ENCODE measurements around the gene SLC4A3. TPM values are rescaled to one million over a fixed set of nuclear protein-coding genes. Genes with fewer than 3 reads are reported as not detected.
A peak's percentile ranks its signal among the peaks of the same experiment; 100 is the strongest.

The SLC4A3 gene, protein sequence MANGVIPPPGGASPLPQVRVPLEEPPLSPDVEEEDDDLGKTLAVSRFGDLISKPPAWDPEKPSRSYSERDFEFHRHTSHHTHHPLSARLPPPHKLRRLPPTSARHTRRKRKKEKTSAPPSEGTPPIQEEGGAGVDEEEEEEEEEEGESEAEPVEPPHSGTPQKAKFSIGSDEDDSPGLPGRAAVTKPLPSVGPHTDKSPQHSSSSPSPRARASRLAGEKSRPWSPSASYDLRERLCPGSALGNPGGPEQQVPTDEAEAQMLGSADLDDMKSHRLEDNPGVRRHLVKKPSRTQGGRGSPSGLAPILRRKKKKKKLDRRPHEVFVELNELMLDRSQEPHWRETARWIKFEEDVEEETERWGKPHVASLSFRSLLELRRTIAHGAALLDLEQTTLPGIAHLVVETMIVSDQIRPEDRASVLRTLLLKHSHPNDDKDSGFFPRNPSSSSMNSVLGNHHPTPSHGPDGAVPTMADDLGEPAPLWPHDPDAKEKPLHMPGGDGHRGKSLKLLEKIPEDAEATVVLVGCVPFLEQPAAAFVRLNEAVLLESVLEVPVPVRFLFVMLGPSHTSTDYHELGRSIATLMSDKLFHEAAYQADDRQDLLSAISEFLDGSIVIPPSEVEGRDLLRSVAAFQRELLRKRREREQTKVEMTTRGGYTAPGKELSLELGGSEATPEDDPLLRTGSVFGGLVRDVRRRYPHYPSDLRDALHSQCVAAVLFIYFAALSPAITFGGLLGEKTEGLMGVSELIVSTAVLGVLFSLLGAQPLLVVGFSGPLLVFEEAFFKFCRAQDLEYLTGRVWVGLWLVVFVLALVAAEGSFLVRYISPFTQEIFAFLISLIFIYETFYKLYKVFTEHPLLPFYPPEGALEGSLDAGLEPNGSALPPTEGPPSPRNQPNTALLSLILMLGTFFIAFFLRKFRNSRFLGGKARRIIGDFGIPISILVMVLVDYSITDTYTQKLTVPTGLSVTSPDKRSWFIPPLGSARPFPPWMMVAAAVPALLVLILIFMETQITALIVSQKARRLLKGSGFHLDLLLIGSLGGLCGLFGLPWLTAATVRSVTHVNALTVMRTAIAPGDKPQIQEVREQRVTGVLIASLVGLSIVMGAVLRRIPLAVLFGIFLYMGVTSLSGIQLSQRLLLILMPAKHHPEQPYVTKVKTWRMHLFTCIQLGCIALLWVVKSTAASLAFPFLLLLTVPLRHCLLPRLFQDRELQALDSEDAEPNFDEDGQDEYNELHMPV
- polyA plus RNA-seq (ENCODE audit: insufficient read length in 4 of 4): 10 to 100 TPM in 1 of 4 donors, 1 to 10 TPM in 3; 8.2 to 10.6 (median 9.0) TPM

DNA sequence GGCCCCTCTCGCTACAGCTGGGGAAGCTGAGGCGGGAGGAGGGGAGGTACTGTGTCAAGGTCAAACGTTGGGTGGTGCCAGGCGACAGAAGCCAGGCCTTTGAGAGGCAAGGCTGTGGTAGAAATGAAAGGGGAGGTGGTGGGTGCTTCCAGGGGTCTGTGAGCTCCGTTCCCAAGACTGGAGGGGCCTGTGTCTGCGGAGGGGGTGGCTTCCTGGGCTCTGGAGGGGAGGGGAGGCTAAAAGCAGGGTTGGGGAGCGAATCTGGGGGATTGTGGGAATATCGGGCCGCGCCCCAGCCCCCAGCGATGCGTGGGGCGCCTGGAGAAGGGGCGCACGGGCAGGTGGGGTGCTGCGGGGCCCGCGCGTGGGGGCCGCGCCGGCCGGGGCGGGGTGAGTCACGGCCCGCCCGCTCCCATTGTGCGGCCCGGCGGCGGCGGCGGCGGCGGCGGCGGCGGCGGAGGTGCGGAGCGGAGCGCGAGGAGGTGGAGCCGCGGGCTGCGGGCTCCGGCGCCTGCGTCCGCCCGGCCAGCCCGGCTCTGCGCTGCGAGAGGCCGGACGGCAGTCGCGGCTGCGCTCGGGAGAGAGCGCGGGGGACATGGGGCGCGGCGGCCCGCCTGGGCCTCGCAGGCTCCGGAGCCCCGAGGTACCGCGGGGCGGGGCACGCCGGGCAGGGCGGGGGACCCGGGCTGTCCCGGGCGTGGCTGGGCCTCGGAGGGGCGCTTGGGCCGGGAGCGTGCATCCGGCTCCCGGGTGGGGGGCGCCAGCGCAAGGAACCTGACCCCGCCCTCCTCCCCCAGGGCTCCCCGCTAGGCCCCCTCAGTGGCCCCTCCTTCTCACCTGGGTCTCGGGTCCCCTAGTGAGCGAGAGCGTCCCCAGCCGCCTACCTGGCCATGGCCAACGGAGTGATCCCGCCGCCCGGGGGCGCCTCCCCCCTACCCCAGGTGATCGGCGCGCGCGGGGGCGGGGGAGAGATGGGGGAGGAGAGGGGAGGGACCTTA, at the start of gene SLC4A3:
SLC4A3 (plus strand) TSS at position 528 of the 998 bp plus-strand sequence; CDS start at position 891, 363 bp downstream.
- peak in 1 of 4 donors; percentile 10 for DNase-seq (ENCODE audit: low read depth in 4 of 4, low spot score in 3 of 4)

DNA sequence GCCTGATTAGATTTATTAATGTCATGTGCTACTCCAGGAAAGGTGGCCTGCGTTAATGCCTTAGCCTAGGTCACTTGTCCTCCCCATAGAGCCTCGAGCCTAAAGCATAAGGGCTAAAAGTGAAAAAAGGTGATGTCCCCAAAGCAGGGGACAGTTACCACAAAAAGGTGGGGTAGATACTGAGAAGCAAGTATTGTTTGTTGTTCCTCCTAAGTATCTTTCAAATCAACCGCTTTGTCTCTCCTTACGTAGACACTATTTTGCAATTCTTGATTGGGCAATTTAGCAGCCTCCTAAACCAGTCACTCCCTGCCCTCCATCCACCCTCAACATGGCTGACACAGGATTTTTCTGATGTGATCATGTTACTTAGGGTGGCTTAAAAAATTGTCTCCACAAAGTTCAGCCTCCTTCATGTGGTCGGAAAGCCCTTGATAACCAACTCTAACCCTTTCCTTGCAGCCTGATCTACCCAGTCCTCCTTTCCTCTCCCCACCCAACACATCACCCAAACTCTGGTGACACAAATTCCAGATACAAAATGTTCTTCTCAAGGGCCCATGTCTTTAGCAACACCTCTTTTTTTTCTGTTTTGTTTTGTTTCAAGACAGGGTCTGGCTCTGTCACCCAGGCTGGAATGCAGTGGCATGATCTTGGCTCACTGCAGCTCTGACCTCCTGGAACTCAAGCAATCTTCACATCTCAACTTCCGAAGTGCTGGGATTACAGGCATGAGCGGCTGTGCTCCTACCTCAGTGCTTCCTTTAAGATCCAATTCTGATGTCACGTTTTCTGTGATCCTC, 48.4 kb upstream of the SLC4A3 start:
- DNase-seq (ENCODE audit: low read depth in 4 of 4, low spot score in 3 of 4): no peak

DNA sequence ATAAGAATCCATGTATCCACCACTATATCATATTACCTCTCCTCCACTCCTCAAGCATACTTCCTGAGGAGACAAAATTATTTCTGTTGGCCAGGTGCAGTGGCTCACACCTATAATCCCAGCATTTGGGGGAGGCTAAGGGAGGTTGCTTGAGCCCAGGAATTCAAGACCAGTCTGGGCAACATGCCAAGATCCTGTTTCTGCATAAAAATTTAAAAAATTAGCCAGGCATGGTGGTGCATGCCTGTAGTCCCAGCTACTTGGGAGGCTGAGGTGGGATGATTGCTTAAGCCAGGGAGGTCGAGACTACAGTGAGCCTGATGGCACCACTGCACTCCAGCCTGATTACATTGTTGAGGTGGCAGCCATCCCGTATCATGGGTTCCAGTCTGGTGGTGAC, 46.1 kb upstream of the SLC4A3 start:
- DNase-seq (ENCODE audit: low read depth in 4 of 4, low spot score in 3 of 4): no peak

DNA sequence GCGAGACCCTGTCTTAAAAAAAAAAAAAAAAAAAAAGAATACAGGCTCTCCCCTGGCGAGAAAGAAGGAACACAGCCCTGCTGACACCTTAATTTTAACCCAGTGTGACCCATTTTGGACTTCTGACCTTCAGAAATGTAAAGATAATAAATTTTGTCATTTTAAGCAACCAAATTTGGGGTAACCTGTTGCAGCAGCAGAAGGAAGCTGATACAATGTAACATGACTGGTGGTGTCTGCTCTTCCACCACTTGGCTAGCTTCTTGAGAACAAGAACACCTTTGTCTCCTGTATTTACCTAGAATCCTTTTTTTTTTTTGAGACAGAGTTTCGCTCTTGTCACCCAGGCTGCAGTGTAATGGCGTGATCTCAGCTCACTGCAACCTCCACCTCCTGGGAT, 36.3 kb upstream of the SLC4A3 start:
- DNase-seq (ENCODE audit: low read depth in 4 of 4, low spot score in 3 of 4): no peak

DNA sequence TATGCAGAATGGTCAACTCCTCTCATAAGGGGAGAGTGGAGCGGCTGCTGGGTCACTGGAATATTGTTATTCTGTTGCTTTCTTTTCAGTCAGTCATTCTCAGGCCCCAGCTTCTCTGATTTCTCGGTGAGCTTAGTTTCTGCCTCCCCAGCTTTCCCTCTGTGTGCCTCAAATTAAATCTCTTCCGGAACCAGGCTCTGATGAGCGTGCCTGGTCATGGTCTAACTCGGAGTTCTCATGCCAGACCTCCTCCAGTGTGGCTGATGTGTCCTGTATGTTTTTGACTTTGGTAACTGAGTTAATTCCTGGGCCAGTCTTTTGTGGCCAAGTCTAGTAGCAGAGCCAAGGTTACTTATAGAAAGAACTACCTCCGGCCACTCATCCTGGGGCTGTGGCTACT, 34.7 kb upstream of the SLC4A3 start:
- DNase-seq (ENCODE audit: low read depth in 4 of 4, low spot score in 3 of 4): no peak

DNA sequence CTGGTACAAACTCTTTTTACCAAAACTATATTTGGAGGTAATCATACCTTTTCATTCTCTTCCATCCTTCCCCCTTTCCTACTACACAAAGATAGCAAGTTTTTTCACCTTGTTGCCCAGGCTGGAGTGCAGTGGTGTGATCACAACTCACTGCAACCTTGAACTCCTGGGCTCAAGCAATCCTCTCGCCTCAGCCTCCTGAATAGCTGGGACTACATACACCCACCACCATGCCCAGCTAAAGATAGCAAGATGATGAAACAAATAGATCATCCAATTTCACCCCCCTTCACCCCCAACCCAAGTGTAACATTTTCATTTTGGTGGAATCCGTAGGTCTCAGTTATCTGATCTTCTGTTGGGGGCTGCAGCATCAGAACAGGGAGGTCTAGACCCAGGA, 34.3 kb upstream of the SLC4A3 start:
- DNase-seq (ENCODE audit: low read depth in 4 of 4, low spot score in 3 of 4): no peak

DNA sequence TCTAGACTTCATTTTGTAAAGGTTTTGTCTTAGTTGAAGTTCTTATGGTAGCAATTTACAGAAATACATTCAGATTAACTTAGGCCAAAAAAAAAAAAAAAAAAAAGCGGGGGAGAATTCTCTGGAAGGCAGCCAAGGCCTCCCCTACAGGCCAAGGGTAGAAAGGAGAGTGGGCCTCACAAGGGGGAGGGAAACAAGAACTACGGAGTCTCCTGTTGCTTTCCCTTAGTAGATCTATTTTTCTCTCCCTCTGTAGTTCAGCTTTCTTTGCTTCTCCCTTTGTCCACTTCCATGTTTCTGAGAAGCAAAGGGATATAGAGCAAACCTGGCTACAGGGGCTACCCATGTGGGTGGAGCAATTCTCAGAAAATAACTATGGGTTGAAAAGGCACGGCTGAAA, 32.2 kb upstream of the SLC4A3 start:
- peak in 2 of 4 donors; percentile 57 to 58 for DNase-seq (ENCODE audit: low read depth in 4 of 4, low spot score in 3 of 4)

DNA sequence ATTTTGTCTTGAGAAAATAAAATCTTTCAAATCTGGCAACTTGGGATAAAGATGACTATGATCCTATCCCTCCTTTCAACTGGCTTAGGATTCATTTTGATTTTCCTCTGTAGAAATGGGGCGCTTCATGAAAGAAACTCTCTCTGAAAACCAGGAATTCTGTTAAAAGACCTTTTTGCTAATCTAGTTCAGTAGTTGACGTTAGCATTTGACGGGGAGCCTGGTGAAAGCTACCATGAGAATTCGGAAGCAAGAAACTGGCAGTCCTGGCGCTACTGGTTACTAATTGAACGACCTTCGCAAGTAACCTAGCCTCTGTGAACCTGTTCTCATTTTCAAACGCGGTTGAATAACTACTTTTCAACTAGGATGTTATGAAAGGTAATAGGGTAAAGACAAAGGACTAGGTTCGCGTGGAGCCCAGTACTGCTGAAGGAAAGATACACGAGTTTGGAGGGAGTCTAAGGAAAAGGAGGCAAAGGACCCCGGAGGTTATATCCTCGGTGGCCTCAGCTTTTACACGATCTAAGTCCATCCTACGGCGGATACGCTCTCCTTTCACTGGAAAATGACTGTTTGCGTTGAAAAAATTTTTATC, 30.4 kb upstream of the SLC4A3 start:
- DNase-seq (ENCODE audit: low read depth in 4 of 4, low spot score in 3 of 4): peak in 1 of 4 donors; percentile 25

DNA sequence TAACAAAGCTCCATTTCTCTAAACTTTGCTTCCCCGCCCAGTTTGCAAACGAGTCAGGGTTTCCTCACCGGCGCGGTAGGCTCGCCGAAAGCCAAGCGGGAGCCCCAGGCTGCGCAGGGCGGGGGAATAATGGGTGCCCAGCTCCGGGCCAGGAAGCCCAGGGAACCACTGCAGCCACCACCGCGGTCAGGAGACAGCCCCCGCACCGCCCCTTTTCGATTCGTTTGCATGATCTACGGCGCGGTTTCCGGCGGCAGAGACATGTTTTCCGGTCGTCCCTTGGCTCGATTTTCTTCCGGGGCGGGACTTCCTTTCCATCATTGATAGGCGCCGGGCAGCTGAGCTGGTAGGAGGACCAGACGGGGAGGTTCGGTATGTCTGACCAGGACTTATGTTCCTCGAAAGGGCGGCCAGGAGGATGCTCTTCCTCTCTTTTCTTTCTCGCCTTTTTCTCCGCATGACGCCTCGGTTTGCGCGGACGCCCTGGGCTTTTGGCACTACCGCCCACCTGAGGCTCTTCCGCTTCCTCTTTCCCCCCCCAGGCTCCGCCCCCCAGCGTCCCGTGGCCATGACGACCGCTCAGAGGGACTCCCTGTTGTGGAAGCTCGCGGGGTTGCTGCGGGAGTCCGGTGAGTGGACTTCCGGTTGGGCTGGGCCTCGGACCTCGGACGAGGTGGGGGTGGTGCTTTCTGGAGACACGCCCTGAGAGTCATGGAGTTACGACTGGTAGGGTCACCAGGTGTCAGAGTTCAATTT, 29.7 kb upstream of the SLC4A3 start, which contains the start of gene STK11IP:
STK11IP (plus strand) TSS at position 306 of the 756 bp plus-strand sequence; CDS start at position 569, 263 bp downstream.
- DNase-seq (ENCODE audit: low read depth in 4 of 4, low spot score in 3 of 4): peak; percentile 96 to 98 (median 96)

DNA sequence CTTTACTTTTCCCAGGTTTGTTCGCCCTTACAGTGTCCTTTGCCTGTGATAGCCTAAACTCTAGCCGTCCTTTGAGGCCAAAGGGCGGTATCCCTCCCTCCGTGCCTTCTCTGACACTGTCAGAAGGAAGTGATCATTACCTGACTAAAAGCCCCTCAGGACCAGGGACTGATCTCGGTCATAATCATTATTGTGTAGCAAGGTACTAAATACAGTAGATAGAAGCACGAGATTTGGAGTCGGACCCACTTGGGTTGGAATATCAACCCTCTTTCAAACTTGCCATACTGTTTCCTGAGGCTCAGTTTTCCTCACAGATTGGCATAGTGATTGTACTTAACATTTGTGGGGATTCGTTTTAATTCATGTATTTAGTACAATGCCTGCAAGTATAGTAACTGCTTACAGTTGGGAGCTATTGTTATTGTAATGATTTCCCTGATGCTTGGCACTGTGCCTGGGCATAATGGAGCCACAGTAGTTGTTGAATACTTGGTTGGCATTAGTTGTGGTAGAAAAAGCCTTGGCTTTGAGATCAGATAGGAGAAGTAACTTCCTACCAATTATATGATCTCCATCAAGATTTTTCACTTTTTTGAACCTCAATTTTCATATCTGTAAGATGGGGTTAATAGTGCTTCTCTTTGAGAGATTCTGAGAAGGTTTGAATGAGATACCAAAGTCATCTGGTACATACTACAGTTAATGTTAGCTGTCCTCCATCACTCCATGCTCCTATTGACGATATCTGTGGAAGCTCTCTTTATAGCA, 28.9 kb upstream of the SLC4A3 start:
- no peak for DNase-seq (ENCODE audit: low read depth in 4 of 4, low spot score in 3 of 4)

DNA sequence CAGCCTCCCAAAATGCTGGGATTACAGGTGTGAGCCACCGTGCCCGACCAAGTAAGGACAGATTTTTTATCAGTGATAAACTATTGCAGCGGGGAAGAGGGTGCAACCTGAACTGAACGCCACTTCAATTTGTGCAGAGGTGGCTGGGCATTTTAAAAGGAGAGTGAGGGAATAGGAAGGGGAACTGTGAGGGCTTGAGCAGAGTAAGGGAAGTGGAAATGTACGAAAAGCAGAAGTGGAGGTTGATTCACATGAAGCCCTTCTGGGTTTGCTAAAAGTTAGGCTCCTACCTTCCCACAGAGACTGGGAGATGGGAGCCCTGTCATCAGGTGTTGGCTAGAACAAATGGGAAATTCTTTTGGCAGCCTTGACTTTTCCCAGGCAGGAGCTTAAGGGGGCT, 23.7 kb upstream of the SLC4A3 start:
- no peak for DNase-seq (ENCODE audit: low read depth in 4 of 4, low spot score in 3 of 4)

DNA sequence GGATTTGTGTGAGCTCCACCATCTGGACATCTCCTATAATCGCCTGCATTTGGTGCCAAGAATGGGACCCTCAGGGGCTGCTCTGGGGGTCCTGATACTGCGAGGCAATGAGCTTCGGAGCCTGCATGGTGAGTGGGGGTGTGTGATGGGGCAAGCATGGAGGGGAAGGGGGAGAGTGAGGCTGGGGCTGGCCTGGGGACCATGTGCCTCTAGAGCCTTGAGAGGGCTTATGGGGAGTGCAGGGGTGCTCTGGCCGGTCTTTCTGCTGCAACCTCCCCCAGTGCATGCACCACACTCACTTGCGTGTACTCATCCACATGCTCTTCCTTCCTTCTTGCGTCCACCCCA, 21.8 kb upstream of the SLC4A3 start:
- DNase-seq (ENCODE audit: low read depth in 4 of 4, low spot score in 3 of 4): no peak

DNA sequence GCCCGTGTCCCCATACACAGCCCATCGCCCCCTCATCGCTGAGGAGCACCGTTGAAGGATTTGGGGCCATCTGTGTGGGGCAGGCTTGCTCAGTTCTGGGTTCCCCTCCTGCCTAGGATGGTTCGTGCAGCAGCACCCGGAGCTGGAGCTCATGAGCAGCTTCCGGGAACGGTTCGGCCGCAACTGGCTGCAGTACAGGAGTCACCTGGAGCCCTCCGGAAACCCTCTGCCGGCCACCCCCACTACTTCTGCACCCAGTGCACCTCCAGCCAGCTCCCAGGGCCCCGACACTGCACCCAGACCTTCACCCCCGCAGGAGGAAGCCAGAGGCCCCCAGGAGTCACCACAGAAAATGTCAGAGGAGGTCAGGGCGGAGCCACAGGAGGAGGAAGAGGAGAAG, 19.5 kb upstream of the SLC4A3 start:
- no peak for DNase-seq (ENCODE audit: low read depth in 4 of 4, low spot score in 3 of 4)

DNA sequence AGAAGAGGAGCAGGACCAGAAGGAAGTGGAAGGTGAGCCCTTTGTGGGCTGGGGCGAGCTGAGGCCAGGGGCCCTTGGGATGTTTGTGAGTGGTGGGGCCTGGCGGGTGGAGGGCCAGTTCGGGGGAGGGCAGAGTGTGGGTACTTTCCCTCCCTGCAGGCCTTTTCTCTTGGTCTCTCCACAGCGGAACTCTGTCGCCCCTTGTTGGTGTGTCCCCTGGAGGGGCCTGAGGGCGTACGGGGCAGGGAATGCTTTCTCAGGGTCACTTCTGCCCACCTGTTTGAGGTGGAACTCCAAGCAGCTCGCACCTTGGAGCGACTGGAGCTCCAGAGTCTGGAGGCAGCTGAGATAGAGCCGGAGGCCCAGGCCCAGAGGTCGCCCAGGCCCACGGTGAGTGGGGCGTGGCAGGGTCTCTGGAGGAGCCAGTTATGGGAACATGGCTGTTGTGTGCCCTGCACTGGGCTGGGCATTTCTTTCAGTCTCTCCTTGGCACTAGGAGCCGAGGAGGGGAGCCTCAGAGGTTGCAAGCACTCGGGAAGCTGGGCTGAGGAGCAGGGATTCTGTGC, 18.9 kb upstream of the SLC4A3 start:
- DNase-seq (ENCODE audit: low read depth in 4 of 4, low spot score in 3 of 4): no peak

DNA sequence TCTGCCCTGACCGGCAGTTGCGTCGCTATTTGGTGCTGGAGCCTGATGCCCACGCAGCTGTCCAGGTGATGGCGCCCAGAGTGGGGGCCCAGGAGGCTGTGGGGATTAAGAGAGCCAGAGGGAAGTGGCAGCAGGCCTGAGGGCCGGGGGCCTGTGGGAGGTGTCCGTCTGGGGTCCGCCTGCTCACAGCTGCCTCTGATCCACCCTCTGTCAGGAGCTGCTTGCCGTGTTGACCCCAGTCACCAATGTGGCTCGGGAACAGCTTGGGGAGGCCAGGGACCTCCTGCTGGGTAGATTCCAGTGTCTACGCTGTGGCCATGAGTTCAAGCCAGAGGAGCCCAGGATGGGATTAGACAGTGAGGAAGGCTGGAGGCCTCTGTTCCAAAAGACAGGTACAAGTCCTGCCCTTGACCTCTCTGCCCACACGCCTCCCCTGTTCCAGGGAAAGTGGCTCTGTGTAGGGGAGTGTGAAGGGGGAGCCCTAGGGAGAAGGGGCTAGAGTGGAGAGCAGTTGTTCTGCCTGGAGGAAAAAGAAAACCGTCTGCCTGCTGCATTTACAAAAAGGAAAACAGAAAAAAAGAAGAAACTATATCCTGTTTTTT, 18.2 kb upstream of the SLC4A3 start:
- no peak for DNase-seq (ENCODE audit: low read depth in 4 of 4, low spot score in 3 of 4)

DNA sequence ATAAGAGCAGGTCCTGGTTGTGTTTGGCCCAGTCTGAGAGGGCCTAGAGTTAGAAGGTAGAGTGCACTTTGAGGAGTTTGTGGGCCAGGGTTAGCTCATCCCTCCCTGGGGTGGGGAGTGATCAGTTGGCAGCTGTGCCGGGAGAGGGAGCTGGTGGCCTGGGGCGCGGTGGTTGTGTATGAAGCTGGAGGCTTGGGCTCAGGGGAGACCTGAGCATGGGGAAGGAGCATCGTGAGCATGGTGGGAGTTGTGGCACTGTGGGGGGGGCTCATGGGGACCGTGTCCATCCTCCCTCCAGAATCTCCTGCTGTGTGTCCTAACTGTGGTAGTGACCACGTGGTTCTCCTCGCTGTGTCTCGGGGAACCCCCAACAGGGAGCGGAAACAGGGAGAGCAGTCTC, 16.1 kb upstream of the SLC4A3 start:
- no peak for DNase-seq (ENCODE audit: low read depth in 4 of 4, low spot score in 3 of 4)
